Measurements from ENCODE around the gene MROH9.

The MROH9 gene

DNA sequence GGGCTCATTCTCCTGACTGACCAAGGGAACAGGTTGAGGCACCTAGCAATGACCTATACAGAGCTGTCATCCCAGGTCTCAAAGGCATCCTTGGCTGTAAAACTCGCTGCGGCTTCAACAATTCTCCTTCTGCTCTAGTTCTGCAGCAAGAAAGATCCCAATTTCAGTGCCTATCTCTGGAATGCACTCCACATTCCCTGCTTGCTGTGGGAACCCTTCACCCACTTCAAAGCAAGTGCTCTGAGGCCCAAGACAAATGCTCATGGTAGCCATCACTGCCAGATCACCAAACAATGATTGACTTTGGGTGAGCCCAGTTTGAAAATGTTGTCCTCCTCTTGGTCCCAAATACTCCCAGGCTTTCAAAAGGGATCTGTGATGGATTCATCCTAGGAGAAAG, 117.6 kb downstream of the MROH9 start:
- Histone ChIP-seq H3K4me1 (ENCODE audit: control insufficient read depth, insufficient read depth, low read length) (no peaks in the 10 kb centered on the region), H3K9me3 (ENCODE audit: control insufficient read depth, insufficient read depth, low read depth, low read length) (no peaks in the 10 kb centered on the region), H3K36me3 (ENCODE audit: control insufficient read depth in 2 of 2, insufficient read depth in 1 of 2, low read length in 2 of 2) (no peaks in the 10 kb centered on the region), H3K27ac (ENCODE audit: extremely low read depth, low read depth, low read length) (no peak overlapping the region), H3K4me3 (ENCODE audit: low read depth, low read length) (no peak overlapping the region)
- ChIA-PET CTCF (no interaction called here), POLR2A (no interaction called here)
- TF ChIP-seq HOXC10 (CRISPR knock-in tag; IDR thresholded peaks at IDR 0.05) = no peak
- no peak for TF ChIP-seq ZBTB7A (tag by site-specific recombination; IDR thresholded peaks at IDR 0.05; ENCODE audit: low read depth)
- TF ChIP-seq, protein P1, sequence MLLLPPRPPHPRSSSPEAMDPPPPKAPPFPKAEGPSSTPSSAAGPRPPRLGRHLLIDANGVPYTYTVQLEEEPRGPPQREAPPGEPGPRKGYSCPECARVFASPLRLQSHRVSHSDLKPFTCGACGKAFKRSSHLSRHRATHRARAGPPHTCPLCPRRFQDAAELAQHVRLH (tag by site-specific recombination; IDR thresholded peaks at IDR 0.05) = no peak
- no peak for TF ChIP-seq SALL2 (tag by site-specific recombination; IDR thresholded peaks at IDR 0.05; ENCODE audit: borderline replicate concordance)
- no peak for TF ChIP-seq ZNF350 (tag by site-specific recombination; IDR thresholded peaks at IDR 0.05)
- TF ChIP-seq ZNF645 (tag by site-specific recombination; IDR thresholded peaks at IDR 0.05) = no peak
- no peak for TF ChIP-seq ZNF23 (tag by site-specific recombination; IDR thresholded peaks at IDR 0.05; ENCODE audit: borderline replicate concordance)
- TF ChIP-seq GLI2 (tag by site-specific recombination; IDR thresholded peaks at IDR 0.05; ENCODE audit: borderline replicate concordance, low read depth) = no peak
- no peak for TF ChIP-seq OVOL3 (tag by site-specific recombination; IDR thresholded peaks at IDR 0.05)
- TF ChIP-seq ZNF214 (tag by site-specific recombination; IDR thresholded peaks at IDR 0.05; ENCODE audit: borderline replicate concordance) = no peak
- no peak for TF ChIP-seq HOXA7 (CRISPR knock-in tag; IDR thresholded peaks at IDR 0.05; ENCODE audit: borderline replicate concordance)
- TF ChIP-seq MYNN (tag by site-specific recombination; IDR thresholded peaks at IDR 0.05; ENCODE audit: borderline replicate concordance) = no peak
- TF ChIP-seq ZNF548 (tag by site-specific recombination; IDR thresholded peaks at IDR 0.05) = no peak
- TF ChIP-seq ZNF175 (tag by site-specific recombination; IDR thresholded peaks at IDR 0.05) = no peak
- TF ChIP-seq ZNF174 (tag by site-specific recombination; IDR thresholded peaks at IDR 0.05) = no peak
- TF ChIP-seq ZNF660 (tag by site-specific recombination; IDR thresholded peaks at IDR 0.05) = no peak

GRCh38 chr1:171055966-171056643, 120.8 kb downstream of the MROH9 start:
- Histone ChIP-seq H3K4me3 (ENCODE audit: low read depth, low read length) (no peak overlapping the region), H3K4me1 (ENCODE audit: control insufficient read depth, insufficient read depth, low read length) (no peaks in the 10 kb centered on the region), H3K9me3 (ENCODE audit: control insufficient read depth, insufficient read depth, low read depth, low read length) (no peaks in the 10 kb centered on the region), H3K36me3 (ENCODE audit: control insufficient read depth in 2 of 2, insufficient read depth in 1 of 2, low read length in 2 of 2) (no peaks in the 10 kb centered on the region), H3K27ac (ENCODE audit: extremely low read depth, low read depth, low read length) (no peak overlapping the region)
- POLR2A ChIA-PET = no interaction called here
- CTCF ChIA-PET = interaction anchor here (0.6 kb wide), 1 partner anchor 866 kb away, joined by 3 read pairs; no protein-coding TSS in a partner anchor
- no peak for TF ChIP-seq IKZF3 (tag by site-specific recombination; IDR thresholded peaks at IDR 0.05)
- no peak for TF ChIP-seq ZNF514 (tag by site-specific recombination; IDR thresholded peaks at IDR 0.05)
- no peak for TF ChIP-seq ZNF121 (tag by site-specific recombination; IDR thresholded peaks at IDR 0.05)
- TF ChIP-seq REST (tag by site-specific recombination; IDR thresholded peaks at IDR 0.05) = no peak
- TF ChIP-seq ZNF214 (tag by site-specific recombination; IDR thresholded peaks at IDR 0.05; ENCODE audit: borderline replicate concordance) = no peak
- no peak for TF ChIP-seq ZSCAN30 (tag by site-specific recombination; IDR thresholded peaks at IDR 0.05)
- no peak for TF ChIP-seq ZBTB26 (tag by site-specific recombination; optimal IDR thresholded peaks at IDR 0.05)
- TF ChIP-seq ZNF776 (tag by site-specific recombination; IDR thresholded peaks at IDR 0.05; ENCODE audit: borderline replicate concordance) = no peak
- TF ChIP-seq ZIC2 (tag by site-specific recombination; IDR thresholded peaks at IDR 0.05) = no peak
- TF ChIP-seq ZNF555 (tag by site-specific recombination; conservative IDR thresholded peaks at IDR 0.05) = no peak
- no peak for TF ChIP-seq ZSCAN18 (tag by site-specific recombination; IDR thresholded peaks at IDR 0.05)
- TF ChIP-seq MEIS1 (CRISPR knock-in tag; IDR thresholded peaks at IDR 0.05; ENCODE audit: borderline replicate concordance) = no peak
- no peak for TF ChIP-seq ZNF664 (tag by site-specific recombination; IDR thresholded peaks at IDR 0.05)
- no peak for TF ChIP-seq ZNF140 (tag by site-specific recombination; IDR thresholded peaks at IDR 0.05)

Data from HEK293 (cell line).